ENCODE results near the gene KRAS.
A peak's percentile ranks its signal among the peaks of the same experiment; 100 is the strongest.
"Not testable (repeated sequence)": the region's sequence is repeated elsewhere in the genome, so short reads cannot be mapped to it uniquely, and the experiment has no call there.

KRAS gene

GRCh38 chr12:25250744-25251730 is at the start of gene KRAS:
KRAS (minus strand) TSS chr12:25250929.
- peak; percentile 87 to 89 for ATAC-seq

GRCh38 chr12:25296381-25296780 is 45.7 kb upstream of the KRAS start:
- ATAC-seq: no peak

- peak; percentile 48 to 56 for ATAC-seq
Measured at GRCh38 chr12:25295361-25295760, 44.6 kb upstream of the KRAS start.

- no peak for ATAC-seq
Measured at GRCh38 chr12:25293653-25294052, 42.9 kb upstream of the KRAS start.

GRCh38 chr12:25292810-25293221 is 42.1 kb upstream of the KRAS start:
- ATAC-seq: not testable (repeated sequence)

GRCh38 chr12:25287610-25288009 is 36.9 kb upstream of the KRAS start:
- ATAC-seq: no peak

GRCh38 chr12:25286837-25287236 is 36.1 kb upstream of the KRAS start:
- ATAC-seq: no peak

- no peak for ATAC-seq
Measured at GRCh38 chr12:25284024-25284423, 33.3 kb upstream of the KRAS start.

- no peak for ATAC-seq
Measured at GRCh38 chr12:25283006-25283405, 32.3 kb upstream of the KRAS start.

- no peak for ATAC-seq
Measured at GRCh38 chr12:25280082-25280481, 29.4 kb upstream of the KRAS start.

GRCh38 chr12:25278269-25278668 is 27.5 kb upstream of the KRAS start:
- ATAC-seq: no peak

GRCh38 chr12:25276199-25276937 is 25.6 kb upstream of the KRAS start:
- peak; percentile 95 to 98 for ATAC-seq

GRCh38 chr12:25271486-25272098 is 20.9 kb upstream of the KRAS start:
- ATAC-seq: no peak

- peak; percentile 35 to 51 for ATAC-seq
Measured at GRCh38 chr12:25269701-25270100, 19.0 kb upstream of the KRAS start.

- no peak for ATAC-seq
Measured at GRCh38 chr12:25266497-25266896, 15.8 kb upstream of the KRAS start.

GRCh38 chr12:25264862-25265261 is 14.1 kb upstream of the KRAS start:
- ATAC-seq: no peak

- ATAC-seq: no peak
Measured at GRCh38 chr12:25264114-25264513, 13.4 kb upstream of the KRAS start.

GRCh38 chr12:25263594-25263993 is 12.9 kb upstream of the KRAS start:
- no peak for ATAC-seq

- ATAC-seq: peak in 1 of 2 donors; percentile 38
Measured at GRCh38 chr12:25262389-25263074, 11.8 kb upstream of the KRAS start.

GRCh38 chr12:25257590-25258324 is 7.0 kb upstream of the KRAS start:
- ATAC-seq: no peak

GRCh38 chr12:25256826-25257225 is 6.1 kb upstream of the KRAS start:
- ATAC-seq: no peak

- ATAC-seq: no peak
Measured at GRCh38 chr12:25256005-25256404, 5.3 kb upstream of the KRAS start.
